ENCODE data around the gene CIITA.
"Not testable (repeated sequence)": the region's sequence is repeated elsewhere in the genome, so short reads cannot be mapped to it uniquely, and the experiment has no call there.

Gene CIITA

GRCh38 chr16:10934325-10935107 lies 57.5 kb downstream of the CIITA start:
- no peak for DNase-seq (ENCODE audit: low read depth in 2 of 2)

- no peak for DNase-seq (ENCODE audit: low read depth in 2 of 2)
Measured at GRCh38 chr16:10935226-10935915, 58.4 kb downstream of the CIITA start.

GRCh38 chr16:10936272-10936984 lies 59.4 kb downstream of the CIITA start:
- DNase-seq (ENCODE audit: low read depth in 2 of 2) = no peak

DNA sequence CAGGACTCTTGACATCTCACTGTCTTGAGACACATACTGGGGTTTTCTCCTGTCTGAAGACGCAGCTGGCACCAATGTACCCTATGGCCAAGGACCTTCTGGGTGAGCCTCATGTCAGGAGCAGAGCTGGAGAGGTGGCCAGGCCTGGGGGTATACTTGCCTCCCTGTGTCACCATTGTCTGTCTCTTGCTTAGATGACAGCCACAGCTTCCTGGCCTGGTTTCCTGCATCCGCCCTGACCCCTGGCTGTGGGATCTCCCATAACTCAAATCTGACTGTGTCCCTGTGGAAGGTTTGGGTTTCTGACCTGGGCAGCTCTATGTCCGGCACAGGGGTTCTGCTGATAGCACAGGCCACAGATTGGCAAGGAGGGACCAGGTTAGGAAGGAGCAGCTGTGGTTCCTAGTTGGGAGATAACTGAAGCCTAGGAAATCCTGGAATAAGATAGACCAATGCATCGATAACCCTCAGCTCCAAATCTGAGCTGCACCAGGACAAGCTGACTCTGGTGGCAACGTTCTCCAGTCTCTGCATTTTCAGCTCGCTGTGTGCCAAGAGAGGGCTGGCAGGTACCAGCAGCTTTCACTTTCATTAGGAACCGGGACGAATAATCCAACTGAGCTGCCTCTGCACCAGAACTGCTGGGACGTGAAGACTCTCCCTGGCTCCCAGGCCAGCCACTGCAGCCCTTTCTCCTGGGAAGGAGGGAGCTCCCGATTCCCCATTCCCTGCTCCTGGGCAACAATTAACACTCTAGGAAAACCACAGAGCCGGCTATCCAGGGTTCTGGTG lies 60.3 kb downstream of the CIITA start:
- DNase-seq (ENCODE audit: low read depth in 2 of 2) = no peak

- no peak for DNase-seq (ENCODE audit: low read depth in 2 of 2)
Measured at GRCh38 chr16:10938321-10938720, 61.3 kb downstream of the CIITA start.

DNA sequence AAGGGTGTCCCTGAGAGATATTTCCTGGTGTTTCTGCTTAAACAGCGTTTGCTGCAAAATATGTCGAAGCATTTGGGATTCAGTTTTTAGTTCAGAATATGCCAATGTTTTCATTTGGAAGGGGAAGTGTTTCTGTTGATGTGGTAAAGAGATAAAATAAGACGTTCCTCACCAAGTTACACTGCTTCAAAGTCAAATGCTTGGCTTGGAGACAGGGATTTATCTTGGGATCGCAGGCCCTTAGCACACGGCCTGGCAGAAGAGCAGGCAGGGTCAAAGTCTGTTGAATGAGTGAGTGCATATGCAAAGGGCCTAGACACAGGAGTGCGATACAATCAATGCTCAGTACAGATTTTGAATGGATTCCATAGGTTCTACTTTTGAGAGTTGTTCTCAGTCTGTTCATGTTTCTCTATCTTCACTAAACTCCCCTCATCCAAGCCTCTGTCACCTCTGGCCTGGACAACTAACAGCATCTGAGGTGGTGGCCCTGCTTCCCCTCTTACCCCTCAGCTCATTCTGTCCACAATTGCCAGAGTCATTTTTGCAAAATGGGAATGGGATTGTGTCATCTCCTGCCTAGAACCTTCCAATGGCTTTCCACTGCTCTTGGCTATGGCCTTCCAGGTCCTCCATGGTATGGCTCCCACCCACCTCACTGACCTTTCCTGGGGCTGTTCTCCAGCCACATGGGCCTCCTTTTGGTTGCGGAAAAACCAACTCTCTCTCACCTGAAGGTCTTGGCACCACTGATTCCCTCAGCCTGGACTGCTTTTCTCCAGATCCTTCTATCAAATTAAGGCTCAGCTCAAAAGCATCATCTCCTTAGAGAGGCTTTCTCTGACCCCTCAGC lies 62.0 kb downstream of the CIITA start:
- no peak for DNase-seq (ENCODE audit: low read depth in 2 of 2)

GRCh38 chr16:10939649-10940234 lies 62.7 kb downstream of the CIITA start:
- no peak for DNase-seq (ENCODE audit: low read depth in 2 of 2)

GRCh38 chr16:10940501-10941079 lies 63.6 kb downstream of the CIITA start:
- DNase-seq (ENCODE audit: low read depth in 2 of 2) = no peak

GRCh38 chr16:10941127-10941933 lies 64.3 kb downstream of the CIITA start:
- no peak for DNase-seq (ENCODE audit: low read depth in 2 of 2)

DNA sequence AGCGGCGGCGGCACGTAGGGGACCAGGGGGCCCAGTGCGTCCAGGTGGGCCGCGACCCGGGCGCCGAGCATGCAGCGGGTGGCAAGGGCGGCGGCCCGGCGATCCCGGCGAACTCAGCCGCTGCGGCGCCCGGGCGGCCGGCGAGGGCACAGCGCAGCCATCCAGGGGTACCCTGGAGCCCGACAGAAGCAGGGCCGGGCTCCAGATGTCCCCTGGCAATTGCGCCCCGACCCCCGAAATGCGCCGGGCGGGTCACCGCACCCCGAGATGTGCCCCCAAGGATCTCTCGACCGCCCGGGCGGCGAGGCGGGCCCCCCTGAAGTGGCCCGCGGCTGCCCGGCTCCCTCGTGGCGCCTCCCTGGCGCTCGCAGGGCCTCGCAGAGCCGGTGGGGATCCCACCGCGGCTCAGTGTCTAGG lies 64.9 kb downstream of the CIITA start:
- not testable (repeated sequence) for DNase-seq (ENCODE audit: low read depth in 2 of 2)

GRCh38 chr16:10942352-10943063 lies 65.5 kb downstream of the CIITA start, which contains the start of gene DEXI:
TSS of gene DEXI (minus strand) at chr16:10942468. CDS start at chr16:10942005, 463 bp downstream.
- DNase-seq (ENCODE audit: low read depth in 2 of 2) = peak; percentile 76 to 79

DNA sequence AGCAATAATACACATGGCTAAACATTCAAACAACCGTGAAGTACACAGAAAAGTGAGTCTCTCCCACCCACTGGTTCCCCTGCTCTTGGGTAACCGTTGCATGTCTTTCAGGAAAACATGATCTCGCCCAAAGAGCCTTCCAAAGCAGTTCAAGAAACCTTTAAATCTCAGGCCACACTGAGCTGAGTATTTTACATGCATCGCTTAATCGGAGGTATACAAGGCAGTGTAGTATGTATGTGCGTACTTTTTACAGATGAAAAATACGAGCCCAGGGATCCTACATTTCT lies 66.0 kb downstream of the CIITA start:
- no peak for DNase-seq (ENCODE audit: low read depth in 2 of 2)

- peak; percentile 84 to 87 for DNase-seq (ENCODE audit: low read depth in 2 of 2)
Measured at GRCh38 chr16:10944249-10945064, 67.5 kb downstream of the CIITA start, which contains the start of gene CLEC16A. TSS of gene CLEC16A (plus strand) at chr16:10944564. CDS start at chr16:10944718, 154 bp downstream.

GRCh38 chr16:10945065-10945787 lies 68.2 kb downstream of the CIITA start:
- no peak for DNase-seq (ENCODE audit: low read depth in 2 of 2)

DNA sequence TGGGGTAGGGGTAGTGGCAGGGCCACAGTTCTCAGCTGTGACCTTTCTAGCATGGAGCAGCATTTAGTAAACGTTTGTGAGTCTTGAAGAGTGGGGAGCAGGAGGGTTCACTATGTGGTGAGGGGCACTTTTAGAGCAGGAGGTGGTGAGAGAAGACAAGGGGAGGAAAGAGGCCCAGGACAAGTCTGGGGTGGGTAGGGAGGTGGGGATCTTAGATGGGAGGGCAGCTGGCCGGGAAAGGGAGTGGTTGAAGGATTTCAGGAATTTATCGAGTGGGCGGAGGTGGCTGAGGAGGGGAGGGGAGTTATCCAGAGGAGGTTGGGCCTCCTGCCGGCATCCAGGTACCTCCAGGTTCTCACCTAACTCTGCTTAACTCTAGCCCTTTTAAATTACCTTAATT lies 69.3 kb downstream of the CIITA start:
- no peak for DNase-seq (ENCODE audit: low read depth in 2 of 2)

GRCh38 chr16:10947211-10947787 lies 70.3 kb downstream of the CIITA start:
- DNase-seq (ENCODE audit: low read depth in 2 of 2) = no peak
